NOMO-1 (cell line): ENCODE results near the gene GRIA4.

Source experiments
- DNase-seq, 2 experiments: peaks; one replicate each; lab custom pipeline; 2025; ENCODE audit not compliant: unreplicated experiment in 2 of 2; lab: John Stamatoyannopoulos, UW

Gene GRIA4

GRCh38 chr11:105609832-105610781 is at the start of gene GRIA4:
GRIA4 (plus strand) TSS chr11:105610073; CDS start chr11:105610998, 925 bp downstream.
- no peak for DNase-seq

DNA sequence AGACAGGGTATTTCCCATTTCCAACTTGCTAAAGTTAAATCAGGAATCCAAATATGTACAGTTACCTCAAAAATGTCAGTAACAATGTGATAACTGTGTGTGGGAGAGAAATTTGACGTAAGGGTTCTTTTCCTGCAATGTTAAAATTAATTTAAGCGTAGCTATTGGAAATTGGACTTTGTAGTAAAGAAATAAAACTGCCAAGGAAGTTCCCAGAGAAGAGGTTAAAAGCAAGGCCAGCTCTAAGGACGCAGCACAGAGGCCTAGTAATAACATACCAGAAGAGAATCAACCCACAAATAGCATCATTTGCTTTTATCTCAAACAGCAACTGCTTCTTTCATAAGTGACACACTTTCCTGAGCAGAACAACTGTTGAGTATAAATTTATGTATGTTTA is 36.8 kb upstream of the GRIA4 start:
- no peak for DNase-seq

GRCh38 chr11:105574974-105575373 is 34.9 kb upstream of the GRIA4 start:
- DNase-seq, result no peak

DNA sequence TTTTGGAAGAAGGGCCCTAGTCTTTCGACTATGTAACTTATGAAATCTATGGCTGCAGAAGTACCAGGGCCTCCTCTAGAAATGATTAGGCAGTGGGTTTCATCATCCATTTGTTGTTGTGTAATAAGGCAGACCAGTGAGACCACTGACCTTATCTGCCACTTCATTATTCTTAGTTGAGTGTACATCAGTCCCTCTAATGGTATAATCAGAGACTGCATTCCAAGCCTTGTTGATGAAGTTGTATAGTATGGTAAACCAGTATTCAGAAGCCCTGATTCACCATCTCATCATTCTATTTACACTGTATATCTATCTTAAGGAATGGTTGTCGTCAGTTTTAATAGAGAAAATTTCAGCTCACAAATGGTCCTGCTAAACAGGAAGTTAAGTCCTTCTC is 32.2 kb upstream of the GRIA4 start:
- DNase-seq, result peak in 1 of 2 experiments; percentile 0

DNA sequence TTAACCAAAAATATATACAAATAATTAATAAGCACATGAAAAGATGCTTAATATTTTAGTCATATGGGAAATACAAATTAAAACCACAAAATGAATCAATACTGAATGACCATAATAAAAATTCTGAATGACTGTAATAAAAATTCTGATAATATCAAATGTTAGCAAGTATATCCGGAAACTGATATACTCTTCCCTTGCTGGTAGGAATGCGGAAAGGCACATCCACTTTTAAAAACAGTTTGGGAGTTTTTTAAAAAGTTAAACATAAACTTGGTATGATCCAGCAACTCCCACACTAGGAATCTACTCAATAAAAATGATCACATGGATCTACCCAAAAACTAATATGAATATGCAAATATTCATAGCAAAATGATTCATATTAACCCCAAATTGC is 30.8 kb upstream of the GRIA4 start:
- no peak for DNase-seq

DNA sequence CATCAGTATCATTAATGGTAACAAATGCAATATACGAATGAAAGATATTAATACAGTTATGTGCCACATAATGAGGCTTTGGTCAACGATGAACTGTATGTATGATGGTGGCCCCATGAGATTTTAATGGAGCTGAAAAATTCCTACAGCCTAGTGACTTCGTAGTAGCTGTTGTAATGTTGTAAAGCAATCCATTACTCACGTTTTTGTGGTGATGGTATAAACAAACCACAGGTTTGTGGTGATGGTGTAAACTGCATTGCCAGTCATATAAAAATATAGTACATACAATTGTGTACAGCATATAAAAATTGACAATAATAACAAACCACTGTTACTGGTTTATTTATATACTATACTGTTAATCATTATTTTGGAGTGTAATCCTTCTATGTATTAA is 27.4 kb upstream of the GRIA4 start:
- no peak for DNase-seq

DNA sequence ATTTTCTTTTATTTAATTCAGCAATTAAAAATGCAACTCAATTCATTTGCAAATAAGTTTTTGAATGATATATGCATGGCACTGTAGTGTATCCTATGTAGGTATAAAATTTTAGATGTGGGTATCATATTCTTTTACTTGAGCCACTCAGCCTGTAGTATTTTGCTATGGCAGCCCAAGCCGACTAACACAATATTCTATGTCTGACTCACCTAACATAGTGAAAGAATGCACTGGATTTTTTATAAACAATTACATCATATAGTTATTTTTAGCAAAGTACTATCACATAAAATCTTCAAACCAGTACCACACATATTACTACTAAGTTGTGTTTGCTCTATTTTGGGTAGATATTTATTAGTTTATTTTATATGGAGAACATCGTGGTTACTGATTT is 21.9 kb upstream of the GRIA4 start:
- DNase-seq, result no peak

DNA sequence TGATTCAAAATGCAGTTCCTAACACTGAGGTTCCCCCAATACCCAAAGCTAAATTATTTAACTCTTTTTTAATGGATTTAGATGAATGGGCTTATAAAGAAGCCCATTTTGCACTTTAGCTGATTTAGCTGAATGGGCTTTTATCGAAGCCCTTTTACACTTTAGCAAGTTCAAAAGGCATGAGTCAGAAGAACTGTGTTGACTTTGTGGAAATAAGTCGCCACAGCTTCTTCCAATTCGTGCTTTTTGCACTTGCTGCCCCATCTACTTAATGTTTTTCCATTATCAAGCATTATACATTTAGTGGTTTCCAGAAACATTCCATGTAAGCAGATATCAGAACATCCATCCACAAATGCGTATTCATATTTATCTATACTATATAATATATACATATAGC is 20.5 kb upstream of the GRIA4 start:
- DNase-seq, result no peak

DNA sequence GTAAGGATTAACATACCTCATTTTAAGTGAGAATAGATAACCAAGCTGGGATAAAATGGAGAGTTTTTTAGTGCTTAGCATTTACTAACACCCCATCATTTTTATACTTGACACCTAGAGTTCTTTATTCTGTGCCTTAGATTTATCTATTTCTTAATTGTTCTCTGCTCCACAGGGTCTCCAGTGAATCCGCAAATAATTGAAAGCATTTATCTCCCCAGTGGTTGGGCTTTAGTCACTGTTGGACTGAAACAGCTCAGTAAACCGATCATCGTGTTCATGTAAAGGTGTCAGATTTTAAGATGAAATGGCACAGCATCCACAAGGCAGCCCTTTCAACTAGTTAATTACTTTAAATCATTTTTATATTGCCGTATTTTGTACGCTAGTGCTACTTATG is 17.8 kb upstream of the GRIA4 start:
- no peak for DNase-seq

- no peak for DNase-seq
Observed at GRCh38 chr11:105598371-105598770, 11.5 kb upstream of the GRIA4 start.

- DNase-seq, result no peak
Observed at GRCh38 chr11:105603156-105603555, 6.7 kb upstream of the GRIA4 start.

- no peak for DNase-seq
Observed at GRCh38 chr11:105609341-105609781, 512 bp upstream of the GRIA4 start.

DNA sequence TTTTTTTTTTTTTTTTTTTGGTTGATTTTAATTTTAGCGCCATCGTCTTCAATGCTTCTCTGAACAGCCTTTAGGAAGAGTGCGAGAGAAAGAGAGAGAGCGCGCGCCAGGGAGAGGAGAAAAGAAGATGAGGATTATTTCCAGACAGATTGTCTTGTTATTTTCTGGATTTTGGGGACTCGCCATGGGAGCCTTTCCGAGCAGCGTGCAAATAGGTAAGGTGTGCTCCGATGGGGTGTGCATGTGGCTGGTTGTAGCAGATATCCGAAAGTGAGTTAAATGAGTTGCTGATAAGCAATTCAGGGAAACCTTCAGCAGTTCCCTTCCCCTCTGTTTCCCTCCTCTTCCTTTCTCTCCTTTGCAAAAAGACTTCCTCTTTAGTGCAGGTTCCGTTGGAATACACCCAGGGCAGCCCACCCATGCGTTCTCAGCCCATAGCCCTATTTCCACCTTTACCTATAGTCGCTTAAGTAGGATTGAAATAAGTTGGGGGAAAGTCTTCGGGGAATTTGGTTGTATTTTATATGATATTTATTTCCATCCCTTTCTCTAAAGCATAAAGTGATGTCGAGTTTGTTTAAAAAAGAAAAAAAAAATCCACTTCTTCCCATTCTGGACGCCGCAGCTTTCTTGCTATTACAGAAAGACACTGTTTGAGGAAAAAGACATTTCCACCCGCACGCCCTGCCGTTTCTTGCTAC is 1.1 kb downstream of the GRIA4 start:
- no peak for DNase-seq

DNA sequence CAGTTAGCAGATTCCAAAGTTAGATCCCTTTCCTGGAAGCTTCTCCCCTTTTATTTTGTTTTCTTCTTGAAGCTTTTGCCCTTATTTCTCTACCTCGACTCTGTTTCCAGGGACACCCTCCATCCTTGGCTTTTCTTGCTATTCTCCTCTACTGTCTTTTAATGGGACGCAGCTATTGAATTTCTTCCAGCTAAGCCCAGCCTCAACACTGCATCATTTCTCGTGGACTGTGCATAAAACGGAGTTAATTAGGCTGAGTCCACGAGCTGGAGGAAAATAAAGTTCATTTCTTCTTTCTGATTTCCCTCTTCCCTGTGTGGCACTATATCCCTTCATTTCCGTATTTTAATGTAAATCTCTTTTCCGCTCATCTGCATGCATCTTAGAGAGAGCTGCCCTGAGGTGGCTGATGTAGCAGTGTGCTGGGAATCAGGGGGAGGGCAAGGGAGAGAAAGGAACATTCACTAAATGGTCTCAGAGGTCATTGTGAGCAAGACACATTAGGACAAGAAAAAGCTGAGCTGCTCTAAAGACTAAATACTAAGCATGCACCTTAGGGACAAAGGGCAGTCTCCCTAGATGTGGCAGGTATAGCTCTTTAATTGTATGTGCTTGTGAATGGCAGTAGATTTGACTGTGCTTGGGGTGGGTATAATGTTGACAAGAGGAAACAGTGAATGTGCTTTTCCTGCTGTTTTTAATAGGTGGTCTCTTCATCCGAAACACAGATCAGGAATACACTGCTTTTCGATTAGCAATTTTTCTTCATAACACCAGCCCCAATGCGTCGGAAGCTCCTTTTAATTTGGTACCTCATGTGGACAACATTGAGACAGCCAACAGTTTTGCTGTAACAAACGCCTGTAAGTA is 1.9 kb downstream of the GRIA4 start:
- DNase-seq, result peak in 1 of 2 experiments; percentile 30

DNA sequence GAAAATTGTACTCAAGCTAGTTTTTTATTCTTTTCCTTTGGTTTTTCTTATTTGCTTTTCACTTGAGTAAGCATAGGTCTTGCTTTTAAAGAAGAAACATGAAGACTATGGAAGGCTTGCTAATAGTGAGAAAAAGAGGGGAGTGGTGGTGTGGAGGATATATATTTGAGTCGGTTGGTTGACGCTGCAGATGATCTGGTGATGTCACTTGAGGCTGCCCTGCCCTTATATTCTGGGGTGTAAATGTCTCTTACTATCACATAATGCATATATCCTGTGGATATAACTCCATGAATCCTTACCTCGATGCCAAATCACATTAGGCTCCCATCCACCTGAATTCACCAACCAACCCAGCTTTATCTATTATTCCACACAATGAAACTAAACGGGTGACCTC is 2.9 kb downstream of the GRIA4 start:
- DNase-seq, result no peak

DNA sequence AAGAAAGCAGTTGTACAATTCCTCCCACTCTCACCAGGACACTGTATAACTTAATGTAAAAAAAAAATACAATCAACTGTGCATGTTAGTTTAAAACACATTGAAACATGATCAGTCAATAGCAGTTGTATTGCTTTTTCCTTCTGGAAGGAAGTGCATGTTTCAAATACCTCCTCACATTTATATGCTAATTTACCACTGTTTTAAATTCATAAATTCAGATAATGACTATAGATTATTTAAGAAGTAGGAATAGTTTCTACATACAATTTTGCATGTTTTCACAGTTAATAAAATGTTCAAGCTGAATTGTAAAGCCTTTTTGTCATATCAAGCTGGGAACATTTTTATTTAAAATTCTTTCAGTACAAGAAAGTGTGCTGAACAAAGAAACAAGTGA is 3.3 kb downstream of the GRIA4 start:
- DNase-seq, result no peak

DNA sequence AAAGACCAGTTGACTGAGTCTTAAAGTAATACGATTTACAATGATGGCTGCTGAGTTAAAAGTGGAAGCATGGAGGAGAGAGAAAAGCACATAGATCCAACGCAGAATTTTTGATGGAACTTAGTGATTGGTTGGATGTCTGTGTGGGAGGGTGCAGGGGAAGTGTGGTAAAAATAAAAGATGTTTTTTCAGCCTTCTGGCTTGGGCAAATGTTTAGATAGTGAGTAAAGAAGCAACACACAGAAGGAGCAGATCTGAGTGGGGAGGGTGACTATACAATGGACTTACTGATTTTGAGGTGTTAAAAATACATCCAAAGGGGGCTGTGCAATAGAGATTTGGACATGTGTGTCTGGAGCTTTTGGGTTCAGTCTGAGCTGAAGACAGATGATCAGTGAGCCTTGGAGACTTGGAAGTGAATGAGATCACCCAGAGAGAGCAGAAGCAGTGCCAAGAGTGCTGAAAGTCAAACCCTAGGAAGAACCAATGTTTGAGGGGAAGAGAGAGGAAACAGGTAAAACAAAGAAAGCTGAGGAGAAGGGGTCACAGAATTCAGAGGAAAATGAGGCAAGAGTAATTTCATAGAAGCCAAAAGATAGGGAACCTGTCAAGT is 8.6 kb downstream of the GRIA4 start:
- DNase-seq, result no peak

DNA sequence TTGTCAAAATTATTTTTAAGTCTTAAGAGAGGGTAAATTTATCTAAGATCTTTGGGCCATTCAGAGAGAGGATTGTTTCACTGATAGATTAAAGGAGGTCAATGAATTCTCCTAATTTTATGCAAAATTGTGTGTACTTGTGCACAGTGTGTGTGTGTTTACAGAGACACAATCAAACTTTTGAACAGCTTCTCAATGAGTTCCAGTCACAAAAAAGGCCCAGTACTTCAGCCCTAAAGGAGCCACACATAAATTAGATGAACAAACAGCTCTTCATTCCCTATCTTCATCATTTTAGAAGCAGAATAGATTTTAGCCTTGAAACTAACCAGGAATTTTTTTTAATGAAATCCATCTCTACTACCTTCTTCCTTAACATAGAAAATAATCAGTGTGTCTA is 9.7 kb downstream of the GRIA4 start:
- DNase-seq, result no peak

DNA sequence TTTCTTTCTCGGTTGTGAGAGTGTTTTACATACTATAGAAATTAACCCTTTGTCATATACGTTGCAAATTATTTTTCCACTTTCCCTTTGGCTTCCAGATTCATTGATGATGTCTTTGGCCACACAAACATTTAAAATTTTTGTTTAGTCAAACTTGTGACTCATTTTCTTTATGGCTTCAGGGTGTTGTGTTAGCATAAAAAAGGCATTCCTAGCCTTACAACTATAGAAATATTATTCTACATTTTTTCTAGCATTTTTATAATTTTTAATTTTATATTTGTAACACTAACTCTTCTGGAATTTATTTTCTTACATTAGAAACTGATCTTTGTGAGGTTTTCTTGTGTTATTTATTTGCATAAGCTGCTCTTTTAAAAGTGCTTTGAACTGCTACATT is 12.1 kb downstream of the GRIA4 start:
- DNase-seq, result no peak

DNA sequence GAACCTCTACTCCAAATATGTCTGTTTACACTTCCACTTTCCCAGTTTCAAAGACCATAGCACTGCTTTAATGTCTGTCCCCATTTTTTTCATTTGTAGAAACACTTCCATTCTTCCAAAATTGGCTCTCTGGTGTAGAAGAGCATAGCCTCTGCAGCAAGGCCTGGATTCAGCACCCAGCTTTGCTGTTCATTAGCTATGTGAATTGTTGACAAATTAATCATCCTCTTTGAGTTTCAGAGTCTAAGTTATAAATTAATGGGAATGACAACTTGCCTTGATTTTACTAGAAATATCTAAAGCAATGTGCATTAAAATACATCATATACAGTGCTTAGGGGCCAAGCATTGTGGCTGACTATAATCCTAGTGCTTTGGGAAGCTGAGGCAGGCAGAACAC is 22.4 kb downstream of the GRIA4 start:
- DNase-seq, result no peak

GRCh38 chr11:105635466-105635865 is 25.6 kb downstream of the GRIA4 start:
- no peak for DNase-seq
